ENCODE results near the gene MAGI2. TPM values are rescaled to one million over a fixed set of nuclear protein-coding genes. Genes with fewer than 3 reads are reported as not detected.
A peak's percentile ranks its signal among the peaks of the same experiment; 100 is the strongest.

MAGI2 gene
- total RNA-seq, 6 experiments from 2014 or later: 7.1 to 9.8 (median 8.5) TPM

DNA sequence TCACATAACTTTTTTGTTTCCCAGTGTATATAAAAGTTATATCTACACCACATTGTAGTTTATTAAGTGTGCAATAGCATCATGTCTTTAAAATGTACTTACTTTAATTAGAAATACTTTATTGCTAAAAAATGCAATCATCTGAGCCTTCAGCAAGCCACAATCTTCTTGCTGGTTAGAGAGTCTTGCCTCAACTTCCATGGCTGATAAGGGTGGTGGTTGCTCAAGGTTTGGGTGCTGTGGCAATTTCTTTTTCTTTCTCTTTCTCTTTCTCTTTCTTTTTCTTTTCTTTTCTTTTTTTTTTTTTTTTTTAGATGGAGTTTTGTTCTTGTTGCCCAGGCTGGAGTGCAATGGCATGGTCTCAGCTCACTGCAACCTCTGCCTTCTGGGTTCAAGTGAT is 360.0 kb downstream of the MAGI2 start:
- Mint-ChIP-seq H3K36me3 (ENCODE audit: low read depth) (peaks cover 29% of the 10 kb centered on the region), H3K27me3 (ENCODE audit: insufficient read depth) (no peaks in the 10 kb centered on the region), H3K4me1 (ENCODE audit: low read depth) (peaks cover 69% of the 10 kb centered on the region), H3K4me3 (no peak overlapping the region), H3K27ac (no peak overlapping the region), H3K9me3 (peaks cover 21% of the 10 kb centered on the region)
- TF ChIP-seq, protein P1, sequence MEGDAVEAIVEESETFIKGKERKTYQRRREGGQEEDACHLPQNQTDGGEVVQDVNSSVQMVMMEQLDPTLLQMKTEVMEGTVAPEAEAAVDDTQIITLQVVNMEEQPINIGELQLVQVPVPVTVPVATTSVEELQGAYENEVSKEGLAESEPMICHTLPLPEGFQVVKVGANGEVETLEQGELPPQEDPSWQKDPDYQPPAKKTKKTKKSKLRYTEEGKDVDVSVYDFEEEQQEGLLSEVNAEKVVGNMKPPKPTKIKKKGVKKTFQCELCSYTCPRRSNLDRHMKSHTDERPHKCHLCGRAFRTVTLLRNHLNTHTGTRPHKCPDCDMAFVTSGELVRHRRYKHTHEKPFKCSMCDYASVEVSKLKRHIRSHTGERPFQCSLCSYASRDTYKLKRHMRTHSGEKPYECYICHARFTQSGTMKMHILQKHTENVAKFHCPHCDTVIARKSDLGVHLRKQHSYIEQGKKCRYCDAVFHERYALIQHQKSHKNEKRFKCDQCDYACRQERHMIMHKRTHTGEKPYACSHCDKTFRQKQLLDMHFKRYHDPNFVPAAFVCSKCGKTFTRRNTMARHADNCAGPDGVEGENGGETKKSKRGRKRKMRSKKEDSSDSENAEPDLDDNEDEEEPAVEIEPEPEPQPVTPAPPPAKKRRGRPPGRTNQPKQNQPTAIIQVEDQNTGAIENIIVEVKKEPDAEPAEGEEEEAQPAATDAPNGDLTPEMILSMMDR (IDR thresholded peaks at IDR 0.05): no peak
- no peak for DNase-seq

DNA sequence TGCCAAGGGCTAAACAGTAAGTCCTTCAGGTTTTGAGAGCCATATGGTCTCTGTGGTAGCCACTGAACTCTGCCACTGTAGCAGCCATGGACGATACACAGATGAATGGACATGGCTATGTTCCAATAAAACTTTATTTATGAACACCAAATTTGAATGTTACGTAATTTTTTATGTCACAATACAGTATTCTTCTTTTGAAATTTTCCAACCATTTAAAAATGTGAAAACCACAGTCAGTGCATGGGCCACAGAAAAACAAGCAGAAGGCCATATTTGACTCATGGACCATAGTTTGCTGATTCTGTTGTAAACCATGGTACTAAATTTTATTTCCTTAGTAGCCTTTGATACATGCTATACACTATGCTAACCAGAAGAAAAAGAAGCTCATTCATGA is 361.8 kb downstream of the MAGI2 start:
- DNase-seq: no peak
- TF ChIP-seq, protein P1 (IDR thresholded peaks at IDR 0.05): no peak
- Mint-ChIP-seq H3K4me3 (no peak overlapping the region), H3K4me1 (ENCODE audit: low read depth) (peaks cover 53% of the 10 kb centered on the region), H3K27ac (no peak overlapping the region; the same call in 1 of the 2 replicates), H3K36me3 (ENCODE audit: low read depth) (peaks cover 41% of the 10 kb centered on the region), H3K9me3 (peaks cover 32% of the 10 kb centered on the region), H3K27me3 (ENCODE audit: insufficient read depth) (no peaks in the 10 kb centered on the region)

DNA sequence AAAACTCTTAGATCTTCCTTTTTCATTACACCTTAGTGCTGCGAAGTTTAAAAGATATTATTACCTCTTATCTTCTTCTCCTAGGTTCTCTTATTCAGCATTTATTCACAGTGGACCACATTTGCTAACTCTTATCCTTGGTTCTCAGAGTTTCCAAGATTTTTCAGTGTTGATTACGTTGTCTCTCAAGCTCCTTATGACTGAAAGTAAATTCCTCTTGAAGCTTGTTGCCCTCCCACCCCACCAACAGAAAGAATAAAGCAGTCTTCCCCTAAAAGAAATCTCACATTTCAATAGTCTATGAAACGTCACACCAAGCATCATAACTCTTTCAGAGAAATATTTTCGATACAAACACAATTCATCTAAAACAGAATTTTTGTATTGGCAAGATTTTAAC is 362.5 kb downstream of the MAGI2 start:
- Mint-ChIP-seq H3K4me1 (ENCODE audit: low read depth) (peaks cover 47% of the 10 kb centered on the region), H3K36me3 (ENCODE audit: low read depth) (peaks cover 41% of the 10 kb centered on the region), H3K4me3 (no peak overlapping the region), H3K27me3 (ENCODE audit: insufficient read depth) (no peaks in the 10 kb centered on the region), H3K9me3 (peaks cover 28% of the 10 kb centered on the region), H3K27ac (no peak overlapping the region; the same call in 1 of the 2 replicates)
- TF ChIP-seq, protein P1 (IDR thresholded peaks at IDR 0.05): no peak
- no peak for DNase-seq

DNA sequence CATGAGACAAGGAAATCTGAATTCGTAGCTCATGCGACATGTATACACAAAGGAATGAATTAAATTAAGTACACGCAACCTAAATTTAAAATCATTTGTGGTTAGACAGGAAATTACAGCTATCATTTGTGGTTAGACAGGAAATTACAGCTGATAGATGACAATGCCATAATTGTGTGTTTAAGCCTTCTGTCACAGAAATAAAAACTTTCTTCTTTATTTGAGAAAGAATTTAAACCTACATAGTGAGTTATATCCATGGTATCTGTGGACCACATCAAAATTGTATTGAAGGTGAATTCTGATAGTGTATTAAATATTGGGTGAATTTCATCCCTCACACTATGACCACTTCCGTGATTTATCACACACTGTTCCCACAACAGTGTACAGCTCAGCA is 362.9 kb downstream of the MAGI2 start:
- TF ChIP-seq, protein P1 (IDR thresholded peaks at IDR 0.05): no peak
- Mint-ChIP-seq H3K27ac (no peak overlapping the region), H3K4me3 (no peak overlapping the region; the same call in 1 of the 2 replicates), H3K4me1 (ENCODE audit: low read depth) (peaks cover 42% of the 10 kb centered on the region), H3K36me3 (ENCODE audit: low read depth) (peaks cover 40% of the 10 kb centered on the region), H3K27me3 (ENCODE audit: insufficient read depth) (no peaks in the 10 kb centered on the region), H3K9me3 (peaks cover 28% of the 10 kb centered on the region)
- peak; percentile 11 for DNase-seq

DNA sequence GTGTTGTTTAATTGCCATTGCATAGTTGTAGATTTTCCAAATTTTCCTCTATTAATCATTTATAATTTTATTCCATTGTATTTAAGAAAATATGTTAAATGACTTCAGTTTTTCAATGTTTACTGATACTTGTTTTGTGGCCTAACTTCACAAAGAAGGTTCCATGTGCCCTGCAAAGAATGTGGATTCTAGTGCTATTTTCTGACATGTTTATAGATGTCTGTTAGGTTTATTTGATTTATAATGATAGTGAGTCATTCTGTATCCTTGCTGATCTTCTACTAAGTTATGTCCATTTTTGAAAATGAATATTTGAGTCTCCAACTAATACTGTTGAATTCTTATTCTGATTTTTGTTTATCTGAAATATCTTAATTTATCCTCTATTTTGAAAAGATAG is 369.0 kb downstream of the MAGI2 start:
- TF ChIP-seq, protein P1 (IDR thresholded peaks at IDR 0.05): no peak
- H3K27me3 Mint-ChIP-seq (ENCODE audit: insufficient read depth): no peaks in the 10 kb centered on the region
- peaks cover 26% of the 10 kb centered on the region for H3K36me3 Mint-ChIP-seq (ENCODE audit: low read depth)
- H3K4me1 Mint-ChIP-seq (ENCODE audit: low read depth): peaks cover 15% of the 10 kb centered on the region
- H3K27ac Mint-ChIP-seq: no peak overlapping the region
- DNase-seq: peak; percentile 6
- peaks cover 21% of the 10 kb centered on the region for H3K9me3 Mint-ChIP-seq
- H3K4me3 Mint-ChIP-seq: no peak overlapping the region

Data from HFFc6 (cell line).